DMS53 treated with DMSO at 0.1 percent for 48 hours (cell line): ENCODE results near the gene BOLA1.
"Not testable (repeated sequence)": the region's sequence is repeated elsewhere in the genome, so short reads cannot be mapped to it uniquely, and the experiment has no call there.

Experiments
- DNase-seq: peaks from one replicate; lab custom pipeline; 2025; ENCODE audit not compliant: unreplicated experiment; lab: John Stamatoyannopoulos, UW

BOLA1 gene

GRCh38 chr1:149886396-149887195, 12.8 kb upstream of the BOLA1 start:
- DNase-seq: peak; percentile 97

DNA sequence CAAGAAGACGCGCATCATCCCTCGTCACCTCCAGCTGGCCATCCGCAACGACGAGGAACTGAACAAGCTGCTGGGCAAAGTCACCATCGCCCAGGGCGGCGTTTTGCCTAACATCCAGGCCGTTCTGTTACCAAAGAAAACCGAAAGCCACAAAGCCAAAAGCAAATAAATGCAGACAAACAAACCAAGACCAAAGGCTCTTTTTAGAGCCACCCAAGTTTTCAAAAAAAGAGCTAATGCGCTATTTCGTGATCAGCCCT, 12.2 kb upstream of the BOLA1 start:
- not testable (repeated sequence) for DNase-seq

GRCh38 chr1:149887456-149888246, 11.7 kb upstream of the BOLA1 start:
- peak; percentile 96 for DNase-seq

DNA sequence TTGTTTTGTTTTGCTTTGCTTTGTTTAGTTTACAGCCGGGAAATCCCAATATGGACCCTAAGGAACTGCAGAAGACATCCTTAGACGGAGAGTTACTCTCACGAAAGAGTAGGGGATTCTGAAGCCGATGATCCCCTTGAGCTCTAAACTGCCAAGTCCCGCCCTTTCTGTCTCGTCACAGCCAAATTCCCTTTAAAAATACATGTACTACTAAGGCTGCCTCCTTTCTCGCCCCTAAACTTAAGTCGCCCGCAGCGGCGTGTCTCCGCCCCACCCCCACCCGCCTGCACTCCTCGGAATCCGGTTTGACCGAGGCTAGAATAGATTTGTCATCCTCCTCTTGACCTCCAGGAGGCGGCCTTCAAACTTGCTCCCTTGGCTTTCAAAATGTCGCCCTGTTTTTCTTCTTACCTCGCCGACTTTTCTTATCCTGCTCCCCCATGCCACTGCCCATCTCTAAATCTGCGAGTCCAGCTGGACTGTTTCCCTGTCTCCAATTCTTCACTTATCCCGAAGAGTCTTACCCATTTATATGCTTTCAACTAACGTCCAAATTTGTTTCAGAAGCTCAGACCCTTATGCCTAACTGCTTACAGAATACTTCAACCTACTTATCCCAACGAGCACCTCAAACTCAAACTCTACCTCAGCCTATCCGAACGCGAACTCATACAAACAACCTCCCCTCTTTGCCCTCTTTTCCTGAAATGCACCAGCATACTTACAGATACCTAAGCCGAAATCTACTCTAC, 10.9 kb upstream of the BOLA1 start:
- peak; percentile 76 for DNase-seq

GRCh38 chr1:149888999-149889289, 10.4 kb upstream of the BOLA1 start:
- DNase-seq: no peak

- no peak for DNase-seq
Measured at GRCh38 chr1:149896575-149896974, 2.8 kb upstream of the BOLA1 start.

DNA sequence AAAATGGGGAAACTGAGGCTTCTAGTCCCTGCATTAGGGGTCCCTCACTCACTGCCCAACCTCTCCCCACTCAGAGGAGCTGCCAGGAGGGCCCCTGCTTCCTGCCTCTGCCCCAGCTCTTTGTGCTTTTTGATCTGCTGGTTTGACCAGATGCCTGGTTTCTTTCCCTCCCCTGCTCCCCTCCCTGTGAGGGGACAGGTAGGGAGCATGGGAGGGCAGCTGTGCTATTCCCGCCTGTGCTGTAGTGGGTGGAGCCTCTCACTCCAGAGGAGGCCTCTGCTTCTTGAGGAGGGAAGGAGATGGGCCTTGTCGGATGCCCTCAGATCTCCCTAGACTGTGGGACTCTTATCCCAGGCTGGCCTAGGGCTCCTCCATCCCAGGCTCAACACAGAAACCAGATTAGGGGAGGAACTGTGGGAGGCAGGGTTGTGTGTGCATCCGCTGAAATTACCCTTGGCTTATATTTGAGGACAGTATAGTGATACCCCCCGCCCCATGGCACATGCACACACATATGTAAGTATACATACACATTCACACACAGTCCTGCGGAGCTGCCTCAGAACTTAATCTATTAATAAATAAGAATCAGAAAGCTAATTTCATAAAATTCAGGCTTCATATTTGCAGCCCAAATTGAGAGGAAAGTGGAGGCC, 4.6 kb downstream of the BOLA1 start:
- DNase-seq: no peak

DNA sequence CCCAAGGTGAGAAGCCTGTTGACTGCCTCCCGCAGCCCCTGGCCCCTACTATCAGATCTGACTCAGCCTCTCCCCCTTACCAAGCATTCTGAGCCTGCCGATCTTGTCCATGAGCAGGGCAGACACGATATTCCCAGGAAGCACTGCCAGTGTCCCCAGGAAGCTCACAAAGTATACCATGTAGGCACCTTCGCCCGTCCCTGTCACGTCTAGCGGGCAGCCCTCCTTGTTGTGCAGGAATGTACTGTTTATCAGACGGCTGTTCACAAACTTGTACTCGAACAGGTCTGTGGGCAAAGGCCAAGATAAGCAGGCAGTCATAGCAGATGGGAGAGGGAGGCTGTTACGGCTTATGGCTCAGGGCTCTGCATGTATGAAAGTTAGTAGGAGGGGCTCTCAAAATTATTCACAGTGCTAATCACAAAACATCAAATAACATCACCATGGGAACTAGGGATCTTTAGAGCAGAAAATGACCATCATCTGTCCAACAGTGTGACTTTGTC, 7.3 kb downstream of the BOLA1 start:
- no peak for DNase-seq

DNA sequence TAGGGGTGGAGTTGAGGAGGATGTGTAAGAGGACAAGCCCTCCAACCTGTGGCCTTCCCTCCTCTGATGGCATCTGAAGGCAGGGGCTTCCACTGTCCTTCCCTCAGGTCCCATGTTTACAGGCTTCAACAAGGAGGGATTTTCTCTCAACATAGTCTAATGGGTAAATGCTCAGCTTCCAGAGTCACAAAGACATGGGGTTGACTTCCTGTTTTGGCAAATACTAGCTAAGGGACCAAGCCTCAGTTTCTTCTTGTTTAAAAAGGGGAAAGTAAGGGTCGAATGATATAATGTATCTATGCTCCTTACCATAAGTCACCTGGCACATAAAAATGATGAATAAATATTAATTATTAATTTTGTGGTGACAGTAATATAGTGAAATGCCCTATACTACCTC, 15.2 kb downstream of the BOLA1 start:
- no peak for DNase-seq

DNA sequence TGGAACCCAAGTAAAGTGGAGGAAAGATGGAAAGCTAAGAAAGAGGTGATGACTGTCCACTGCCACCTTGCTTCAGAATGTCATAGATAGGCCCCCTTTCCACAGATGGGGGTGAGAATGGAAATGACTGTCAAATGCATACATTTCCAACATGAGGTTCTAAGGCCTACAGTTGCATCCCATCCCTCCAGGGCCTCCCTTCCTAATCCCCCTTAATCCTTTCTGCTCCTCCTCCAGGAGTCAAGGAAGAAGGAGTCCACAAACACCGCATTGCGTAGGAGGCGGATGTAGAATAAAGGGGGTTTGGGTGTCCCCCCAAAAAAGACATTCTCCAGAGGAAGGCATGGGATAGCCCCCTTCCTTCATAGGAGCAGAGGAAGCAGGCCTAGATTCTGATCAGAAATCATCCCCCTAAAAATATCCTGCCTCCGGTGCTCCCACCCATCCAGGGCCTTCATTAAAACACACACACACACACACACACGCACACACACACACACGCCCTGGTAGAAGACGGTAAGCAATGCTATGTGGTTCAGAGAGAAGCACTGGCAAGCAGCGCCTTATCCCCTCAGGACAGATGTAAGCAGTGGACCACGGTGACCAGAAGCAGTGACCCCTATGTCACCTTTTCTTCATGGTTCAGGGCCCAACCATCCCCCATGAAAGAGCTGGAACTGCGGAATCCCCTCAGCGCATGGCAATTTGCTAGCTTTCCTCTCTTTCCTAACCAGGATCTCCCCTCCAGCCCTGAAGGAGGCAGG, 16.2 kb downstream of the BOLA1 start:
- no peak for DNase-seq

DNA sequence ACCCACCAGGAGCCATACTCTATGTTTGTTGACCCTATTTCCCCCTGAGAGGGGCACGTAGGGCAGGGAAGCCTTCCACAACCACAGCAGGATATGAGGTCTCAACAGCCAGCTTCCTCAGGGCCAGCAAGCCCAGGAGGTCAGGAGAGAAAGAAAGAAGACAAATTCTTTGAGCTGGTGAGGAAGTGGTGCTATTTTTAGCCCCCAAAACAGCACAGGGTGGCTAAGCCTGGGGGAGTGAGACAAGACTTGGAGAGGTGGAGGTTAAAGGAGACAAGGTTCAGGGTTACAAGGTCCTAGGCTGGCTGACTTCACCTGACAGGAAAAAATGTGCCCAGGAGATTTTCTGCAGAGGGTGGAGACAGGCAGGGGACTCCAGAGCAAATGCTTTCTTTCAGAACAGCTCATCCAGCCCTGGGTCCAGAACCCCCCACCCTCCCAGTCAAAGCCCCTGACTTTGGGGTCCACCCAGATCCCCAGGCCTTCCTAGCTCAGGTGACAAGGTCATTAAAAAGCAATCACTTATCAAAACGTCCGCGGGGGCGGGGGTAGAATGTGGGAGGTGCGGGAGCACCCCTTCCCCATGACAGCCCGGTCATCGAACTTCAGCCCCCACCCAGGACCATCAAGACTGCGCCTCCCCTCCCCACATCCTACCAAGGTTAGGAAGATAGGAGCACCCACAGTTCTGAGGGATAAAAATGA, 17.0 kb downstream of the BOLA1 start:
- no peak for DNase-seq

- DNase-seq: no peak
Measured at GRCh38 chr1:149916898-149917252, 17.5 kb downstream of the BOLA1 start.

DNA sequence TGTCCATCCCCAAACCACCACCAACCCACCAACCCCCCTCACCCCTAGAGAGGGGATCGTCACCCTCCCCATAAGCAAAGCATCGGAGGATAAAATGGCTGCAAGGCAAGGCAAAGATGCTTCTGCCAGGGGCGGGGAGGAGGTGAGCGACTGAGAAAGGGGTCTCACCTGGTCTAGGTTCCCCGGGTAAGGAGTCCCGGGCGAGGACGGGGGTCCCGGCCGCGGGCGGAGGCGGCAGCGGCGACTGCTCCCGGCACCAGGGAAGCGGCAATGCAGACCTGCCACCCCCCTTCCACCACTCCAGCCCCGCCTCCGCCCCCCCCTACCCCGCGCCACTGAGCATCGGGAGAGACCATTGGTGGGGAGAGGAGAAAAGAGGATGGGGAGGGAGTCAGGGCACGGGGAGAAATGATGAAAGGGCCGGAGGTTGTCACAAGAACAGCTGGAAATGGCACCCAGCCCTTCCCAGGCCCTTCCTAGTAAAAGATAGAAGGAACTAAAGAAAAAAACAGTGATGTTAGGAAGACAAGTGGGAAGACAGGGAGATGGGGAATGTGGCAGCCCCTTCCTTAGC, 18.3 kb downstream of the BOLA1 start, which contains the start of gene SV2A:
SV2A (minus strand) TSS at position 274 of the 574 bp plus-strand sequence. CDS start 4,004 bp downstream, outside the sequence.
- peak; percentile 58 for DNase-seq

DNA sequence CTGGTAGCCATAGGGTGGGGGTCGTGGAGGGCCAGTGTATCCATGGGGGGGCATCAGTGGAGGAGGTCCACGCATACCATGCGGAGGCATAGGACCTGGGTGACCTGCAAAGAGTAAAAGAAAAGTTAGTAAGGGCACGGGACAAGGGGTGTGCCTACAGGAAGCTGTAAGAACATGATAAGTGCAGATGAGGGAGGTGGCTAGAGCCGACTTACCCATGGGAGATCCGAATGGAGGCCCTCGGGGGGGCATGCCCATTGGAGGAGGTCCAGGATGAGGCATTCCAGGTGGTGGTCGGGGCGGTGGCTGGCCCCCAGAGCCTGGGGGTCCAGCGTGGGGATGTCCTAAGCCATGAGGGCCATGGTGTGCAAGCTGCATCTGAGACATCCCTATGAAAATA, 24.3 kb downstream of the BOLA1 start:
- no peak for DNase-seq

- DNase-seq: no peak
Measured at GRCh38 chr1:149925345-149925744, 26.0 kb downstream of the BOLA1 start.

- DNase-seq: no peak
Measured at GRCh38 chr1:149925751-149926150, 26.4 kb downstream of the BOLA1 start.

DNA sequence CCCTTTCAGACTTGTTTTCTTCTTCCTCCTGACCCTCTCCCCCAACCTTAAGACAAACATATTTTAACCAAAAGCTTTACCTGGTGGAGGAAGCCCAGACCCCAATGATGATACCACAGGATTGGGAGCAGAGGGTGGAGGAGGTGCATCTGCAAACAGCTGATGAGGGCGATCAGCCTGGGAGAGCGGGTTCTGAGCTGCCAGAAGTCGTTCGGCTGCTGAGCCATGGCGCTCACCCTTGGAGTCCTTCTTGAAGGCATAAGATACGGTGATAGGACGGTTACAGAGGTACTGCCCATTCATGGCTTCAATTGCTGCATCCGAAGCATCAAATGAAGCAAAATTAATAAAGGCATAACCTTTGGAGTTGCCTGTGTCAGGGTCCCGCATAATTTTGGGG, 26.9 kb downstream of the BOLA1 start:
- no peak for DNase-seq

- DNase-seq: no peak
Measured at GRCh38 chr1:149927056-149927562, 27.7 kb downstream of the BOLA1 start.
